Endothelial cell of umbilical vein (primary cell): Measurements from ENCODE around the gene INSIG2. TPM values are rescaled to one million over a fixed set of nuclear protein-coding genes. Genes with fewer than 3 reads are reported as not detected.

Experiments used
- BruUV-seq: library from RNA; stranded (reverse); fragments of 400-500 nt; replicated peaks from 2 replicates; lab custom pipeline; 2021; lab: Mats Ljungman, UMichigan
- CTCF ChIA-PET: fragments of 300-600, 350-600 bp; sonication (Branson Sonifier 250); formaldehyde crosslinking; loops from one replicate; lab custom pipeline; 2021; ENCODE audit warnings: antibody characterized with exemption, inconsistent platforms; lab: Charles Lee
- POLR2A ChIA-PET: fragments of 300-600, 350-600 bp; sonication (Branson Sonifier 250); formaldehyde crosslinking; loops from one replicate; lab custom pipeline; 2021; ENCODE audit warnings: antibody characterized with exemption, inconsistent platforms; lab: Charles Lee
- DNase-seq: peaks from one replicate; pipeline ENCODE4 v3.0.0-alpha.2; 2011; ENCODE audit warnings: low read depth, low spot score
- FAIRE-seq: peaks from 2 replicates; lab custom pipeline; 2011; peaks lifted over from hg19 to GRCh38; lab: Jason Lieb, UNC
- H2AFZ ChIP-seq: 2 replicates; pipeline ENCODE4 v1.6.0; 2012; ENCODE audit warnings: low read depth, low read length, control low read depth, inconsistent platforms
- H3K27ac ChIP-seq: 2 replicates; pipeline ENCODE4 v1.5.1; 2011; ENCODE audit warnings: low read depth, mild to moderate bottlenecking, control low read depth, low read length, moderate library complexity; ENCODE audit not compliant: insufficient read depth
- H3K27me3 ChIP-seq, 2 experiments: 2 replicates each; pipeline versions ENCODE4 v1.6.0 to v1.6.1; 2011; ENCODE audit warnings: low read length in 2 of 2, mixed read lengths in 1 of 2; ENCODE audit not compliant: control insufficient read depth in 2 of 2, insufficient read depth in 2 of 2
- H3K36me3 ChIP-seq, 2 experiments: 2 replicates in 1 of 2; 3 replicates in 1 of 2; pipeline ENCODE4 v1.5.1; 2011; ENCODE audit warnings: low read length in 2 of 2, mild to moderate bottlenecking in 1 of 2, moderate library complexity in 1 of 2; ENCODE audit not compliant: control insufficient read depth in 2 of 2, insufficient read depth in 2 of 2; ENCODE audit errors: extremely low read depth in 1 of 2
- H3K4me1 ChIP-seq: 3 replicates; pipeline ENCODE4 v1.5.1; 2011; ENCODE audit warnings: mild to moderate bottlenecking, low read length; ENCODE audit not compliant: control insufficient read depth, insufficient read depth; ENCODE audit errors: extremely low read depth
- H3K4me2 ChIP-seq: 2 replicates; pipeline ENCODE4 v1.6.1; 2011; ENCODE audit warnings: low read length, control low read depth, mixed read lengths; ENCODE audit not compliant: insufficient read depth
- H3K4me3 ChIP-seq, 3 experiments: fragments of 200-600 bp in 1 of 3; sonication (generic), shearing (Covaris generic) in 1 of 3; replicated peaks in 1 of 3; 2 replicates each; pipeline ENCODE4 v1.5.1; 2011 to 2016; ENCODE audit warnings: control low read depth in 3 of 3, low read length in 3 of 3, mild to moderate bottlenecking in 2 of 3, inconsistent platforms in 1 of 3, low read depth in 1 of 3, moderate library complexity in 1 of 3; ENCODE audit not compliant: insufficient read depth in 1 of 3
- H3K79me2 ChIP-seq: 2 replicates; pipeline ENCODE4 v1.6.0; 2012; ENCODE audit warnings: low read length, inconsistent platforms; ENCODE audit not compliant: control insufficient read depth, insufficient read depth
- H3K9ac ChIP-seq: replicated peaks from 2 replicates; pipeline ENCODE3; 2011; ENCODE audit warnings: low read length, control low read depth; ENCODE audit not compliant: insufficient read depth; ENCODE audit errors: extremely low read depth
- H3K9me1 ChIP-seq: replicated peaks from 3 replicates; pipeline ENCODE4 v1.6.0; 2011; ENCODE audit warnings: mild to moderate bottlenecking, low read length; ENCODE audit not compliant: control insufficient read depth, insufficient read depth; ENCODE audit errors: extremely low read depth
- H3K9me3 ChIP-seq: replicated peaks from 2 replicates; pipeline ENCODE4 v1.5.1; 2012; ENCODE audit warnings: low read length, inconsistent platforms; ENCODE audit not compliant: control insufficient read depth, insufficient read depth
- H4K20me1 ChIP-seq: replicated peaks from 2 replicates; pipeline ENCODE3; 2011; ENCODE audit warnings: mild to moderate bottlenecking, low read length; ENCODE audit not compliant: control insufficient read depth, insufficient read depth; ENCODE audit errors: extremely low read depth
- CTCF ChIP-seq, 2 donors: IDR thresholded peaks; 1 replicate in 1 of 2; 2 replicates in 1 of 2; pipeline ENCODE4 v1.5.1; 2011; ENCODE audit warnings: low read length in 2 of 2, mild to moderate bottlenecking in 2 of 2, moderate library complexity in 2 of 2, control low read depth in 1 of 2, inconsistent platforms in 1 of 2, low read depth in 1 of 2; ENCODE audit not compliant: insufficient read depth in 1 of 2; ENCODE audit errors: extremely low read depth in 1 of 2
- EZH2 ChIP-seq: IDR thresholded peaks from 2 replicates; pipeline ENCODE4 v1.6.1; 2012; ENCODE audit warnings: borderline replicate concordance, low read depth, mild to moderate bottlenecking, moderate library complexity, low read length, inconsistent platforms; ENCODE audit not compliant: severe bottlenecking
- FOS ChIP-seq: IDR thresholded peaks from 2 replicates; pipeline ENCODE4 v1.6.1; 2011; ENCODE audit warnings: mild to moderate bottlenecking, low read length, moderate library complexity, borderline replicate concordance; ENCODE audit not compliant: insufficient read depth
- GATA2 ChIP-seq: IDR thresholded peaks from 2 replicates; pipeline ENCODE4 v1.7.0; 2011; ENCODE audit warnings: low read depth, mild to moderate bottlenecking, moderate library complexity, mixed read lengths, low read length; ENCODE audit not compliant: insufficient read length, insufficient read depth
- JUN ChIP-seq: IDR thresholded peaks from 2 replicates; pipeline ENCODE4 v1.6.1; 2011; ENCODE audit warnings: borderline replicate concordance, low read depth; ENCODE audit not compliant: insufficient read length, insufficient read depth
- MAX ChIP-seq: IDR thresholded peaks from 2 replicates; pipeline ENCODE4 v1.6.1; 2011; ENCODE audit not compliant: insufficient read depth, insufficient read length
- MYC ChIP-seq: IDR thresholded peaks from one replicate; pipeline ENCODE4 v1.6.1; 2011; ENCODE audit warnings: mild to moderate bottlenecking, low read depth, low read length
- POLR2A ChIP-seq: IDR thresholded peaks from 2 replicates; pipeline ENCODE4 v1.6.1; 2012; ENCODE audit warnings: low read depth, mild to moderate bottlenecking, control low read depth, low read length
- POLR2AphosphoS5 ChIP-seq: IDR thresholded peaks from 2 replicates; pipeline ENCODE4 v1.6.1; 2012; ENCODE audit warnings: low read depth, mild to moderate bottlenecking, control low read depth, low read length, moderate library complexity; ENCODE audit not compliant: insufficient read depth
- dilution Hi-C: fragments of 300-500 bp; cut with MboI; formaldehyde crosslinking; loops from one replicate; pipeline ENCODE4 v1.15.0; 2019; ENCODE audit warnings: low sequenced_read_pairs; ENCODE audit not compliant: extremely low pct_ligation_motif_present
- intact Hi-C: fragments of 100-400 bp; cut with micrococcal nuclease; formaldehyde crosslinking; loops from one replicate; pipeline ENCODE4 v1.10.0; 2022
- polyA plus RNA-seq, 4 experiments: library from polyadenylated mRNA; depleted of rRNA in 3 of 4; stranded (reverse) in 3 of 4; unstranded in 1 of 4; fragments of >200 nt; gene quantifications; 2 replicates each; pipeline versions ENCODE4 v1.2.1 to v1.2.3, GENCODE V29; 2011 to 2012; ENCODE audit warnings: missing spikeins in 1 of 4
- total RNA-seq: library from RNA; stranded (reverse); gene quantifications from 2 replicates; pipeline ENCODE4 v1.2.3, GENCODE V29; 2021

INSIG2 gene
- total and polyA plus RNA-seq, 2 donors (not counting 3 experiments of a cell fraction or from before 2014, with no cell fraction given) = 24.1 to 26.9 TPM

- Histone ChIP-seq H3K27ac (no peak overlapping the region), H4K20me1 (no peaks in the 10 kb centered on the region), H3K9me3 (no peaks in the 10 kb centered on the region), H3K4me3 (no peak overlapping the region), H2AFZ (no peak overlapping the region), H3K9me1 (no peaks in the 10 kb centered on the region), H3K27me3 (peaks cover 5 to 8% of the 10 kb centered on the region in 2 experiments), H3K4me1 (no peaks in the 10 kb centered on the region), H3K79me2 (no peaks in the 10 kb centered on the region), H3K4me2 (no peak overlapping the region), H3K36me3 (no peaks in the 10 kb centered on the region), H3K9ac (no peak overlapping the region)
- ChIA-PET POLR2A (no interaction called here), CTCF (interaction anchor here (0.8 to 7.4 kb wide), 5 partner anchors 11 to 58 kb away, joined by 3 to 75 read pairs (median 4); no protein-coding TSS in a partner anchor)
- DNase-seq = peak; percentile 7
- FAIRE-seq = no peak
- TF ChIP-seq POLR2A (no peak), JUN (no peak), POLR2AphosphoS5 (no peak), CTCF (IDR thresholded peaks at IDR 0.05; ENCODE audit: extremely low read depth in 1 of 2, insufficient read depth in 1 of 2, low read depth in 1 of 2, low read length in 2 of 2) (no peak), MAX (no peak), MYC (no peak), FOS (no peak), GATA2 (no peak), EZH2 (no peak)
- dilution Hi-C loops = no loop called here
- intact Hi-C loops = loop anchor here (2.0 kb wide), 1 partner anchor 15 kb away; no protein-coding TSS in a partner anchor
- BruUV-seq = no TSS peak
Observed at GRCh38 chr2:118061135-118061955, 26.9 kb upstream of the INSIG2 start.
